SK-N-SH treated with all-trans-retinoic acid at 6 μM for 48 hours (cell line): Measurements from ENCODE around the gene CINP.

Experiments
- SNAI2 ChIP-seq: fragments of 250-450 bp; sonication (Bioruptor Pico); IDR thresholded peaks from 2 replicates; pipeline ENCODE4 v1.5.0; 2020; ENCODE audit warnings: mild to moderate bottlenecking, moderate library complexity
- ZC3H10 ChIP-seq: fragments of 250-450 bp; sonication (Bioruptor Pico); IDR thresholded peaks from 2 replicates; pipeline ENCODE4 v1.5.1; 2021; ENCODE audit warnings: mild to moderate bottlenecking, moderate library complexity
- TF ChIP-seq, protein P1 (sequence below): fragments of 250-450 bp; sonication (Bioruptor Pico); IDR thresholded peaks from 2 replicates; pipeline ENCODE4 v1.8.0; 2021; ENCODE audit warnings: low read depth, mild to moderate bottlenecking, moderate library complexity, borderline replicate concordance

GRCh38 chr14:102346645-102347044, 16.0 kb downstream of the CINP start:
- no peak for TF ChIP-seq SNAI2 (CRISPR knock-in tag)
- TF ChIP-seq ZC3H10 (CRISPR knock-in tag): no peak
- TF ChIP-seq, protein P1, sequence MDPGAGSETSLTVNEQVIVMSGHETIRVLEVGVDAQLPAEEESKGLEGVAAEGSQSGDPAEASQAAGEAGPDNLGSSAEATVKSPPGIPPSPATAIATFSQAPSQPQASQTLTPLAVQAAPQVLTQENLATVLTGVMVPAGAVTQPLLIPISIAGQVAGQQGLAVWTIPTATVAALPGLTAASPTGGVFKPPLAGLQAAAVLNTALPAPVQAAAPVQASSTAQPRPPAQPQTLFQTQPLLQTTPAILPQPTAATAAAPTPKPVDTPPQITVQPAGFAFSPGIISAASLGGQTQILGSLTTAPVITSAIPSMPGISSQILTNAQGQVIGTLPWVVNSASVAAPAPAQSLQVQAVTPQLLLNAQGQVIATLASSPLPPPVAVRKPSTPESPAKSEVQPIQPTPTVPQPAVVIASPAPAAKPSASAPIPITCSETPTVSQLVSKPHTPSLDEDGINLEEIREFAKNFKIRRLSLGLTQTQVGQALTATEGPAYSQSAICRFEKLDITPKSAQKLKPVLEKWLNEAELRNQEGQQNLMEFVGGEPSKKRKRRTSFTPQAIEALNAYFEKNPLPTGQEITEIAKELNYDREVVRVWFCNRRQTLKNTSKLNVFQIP: no peak
